GM12892 (cell line): ENCODE results near the gene USP33.
"Not testable (repeated sequence)": the region's sequence is repeated elsewhere in the genome, so short reads cannot be mapped to it uniquely, and the experiment has no call there.

Source experiments
- DNase-seq: peaks from one replicate; pipeline ENCODE4 v3.0.0; 2011; ENCODE audit not compliant: insufficient read length
- FAIRE-seq: peaks from 2 replicates; lab custom pipeline; 2011; peaks lifted over from hg19 to GRCh38; lab: Jason Lieb, UNC
- POLR2A ChIP-seq: IDR thresholded peaks from 2 replicates; pipeline ENCODE4 v1.6.1; 2011; ENCODE audit warnings: low read depth, low read length, control low read depth
- POLR2AphosphoS5 ChIP-seq: IDR thresholded peaks from 2 replicates; pipeline ENCODE4 v1.6.1; 2011; ENCODE audit warnings: low read depth, low read length, control low read depth
- TAF1 ChIP-seq: IDR thresholded peaks from 2 replicates; pipeline ENCODE4 v1.6.1; 2011; ENCODE audit warnings: low read depth, mild to moderate bottlenecking, control low read depth, low read length, borderline replicate concordance

USP33 gene

DNA sequence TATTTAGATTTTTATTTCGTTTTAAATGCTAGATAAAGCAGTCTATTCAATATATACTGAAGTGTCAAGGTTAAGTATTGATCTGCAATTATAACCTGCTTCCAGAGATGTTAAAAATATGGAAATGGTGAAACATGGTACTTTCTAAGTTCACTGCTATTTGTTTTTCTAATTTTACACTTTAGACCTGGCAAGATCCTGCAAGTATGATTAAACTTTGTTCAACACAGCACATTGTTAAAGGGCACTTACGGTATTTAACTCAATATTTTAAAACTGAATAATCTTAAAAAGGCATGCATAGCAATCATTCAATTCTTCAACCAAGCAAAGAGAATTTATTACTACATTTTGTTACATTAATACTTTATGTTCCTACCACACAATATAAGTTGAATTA lies 41.5 kb downstream of the USP33 start:
- FAIRE-seq (no peak), DNase-seq (no peak)
- TF ChIP-seq POLR2AphosphoS5 (no peak), TAF1 (no peak), POLR2A (no peak)

DNA sequence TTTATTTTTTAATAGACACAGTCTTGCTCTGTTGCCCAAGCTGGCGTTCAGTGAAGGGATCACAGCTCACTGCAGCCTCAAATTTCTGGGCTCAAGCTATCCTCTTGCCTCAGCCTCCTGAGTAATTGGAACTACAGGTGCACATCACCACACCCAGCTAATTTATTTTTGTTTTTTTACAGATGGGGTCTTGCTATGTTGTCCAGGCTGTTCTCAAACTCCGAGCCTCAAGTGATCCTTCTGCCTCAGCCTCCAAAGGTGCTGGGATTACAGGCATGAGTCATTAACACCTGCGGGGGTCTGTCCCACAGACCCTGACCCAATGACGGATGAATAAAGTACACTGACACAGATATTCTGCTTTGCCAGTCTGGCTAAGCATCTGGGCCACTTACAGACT lies 43.6 kb downstream of the USP33 start:
- no peak for FAIRE-seq
- TF ChIP-seq POLR2AphosphoS5 (no peak), TAF1 (no peak), POLR2A (no peak)
- no peak for DNase-seq

DNA sequence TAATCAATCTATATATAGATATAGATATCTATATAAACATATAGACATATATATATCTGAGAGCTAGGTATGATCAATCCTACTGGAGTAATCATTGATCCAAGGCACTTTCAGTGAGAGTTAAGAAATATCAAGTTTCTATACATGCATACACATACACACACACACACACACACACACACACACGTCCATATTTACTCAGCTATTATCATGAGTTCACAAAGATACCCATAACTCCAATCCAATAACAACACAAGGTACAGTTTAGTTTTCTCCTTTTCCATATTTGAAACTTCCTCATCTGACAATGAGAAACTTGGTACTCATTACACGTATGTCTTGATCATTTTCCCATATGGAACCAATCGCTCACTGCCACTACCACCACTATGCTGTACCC lies 49.9 kb downstream of the USP33 start:
- no peak for DNase-seq
- TF ChIP-seq POLR2AphosphoS5 (no peak), TAF1 (no peak), POLR2A (no peak)
- peak; percentile 54 for FAIRE-seq

DNA sequence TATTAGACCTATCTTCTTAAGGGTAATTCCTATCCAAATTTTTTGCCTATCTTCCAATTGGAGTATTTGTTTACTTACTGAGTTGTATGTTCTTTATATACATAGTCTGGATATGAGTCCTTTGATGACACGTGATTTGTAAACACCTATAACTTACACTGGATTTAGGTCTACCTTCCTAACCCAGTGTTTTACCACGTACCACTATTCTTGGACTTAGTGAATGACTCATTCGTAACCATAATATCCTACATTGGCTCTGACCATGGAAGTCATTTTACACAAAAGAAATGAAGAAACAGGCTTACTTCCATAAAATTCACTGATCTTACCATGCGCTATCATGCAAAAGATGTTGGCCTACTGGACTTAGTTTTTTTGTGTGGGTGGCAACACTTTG lies 53.3 kb downstream of the USP33 start:
- no peak for FAIRE-seq

DNA sequence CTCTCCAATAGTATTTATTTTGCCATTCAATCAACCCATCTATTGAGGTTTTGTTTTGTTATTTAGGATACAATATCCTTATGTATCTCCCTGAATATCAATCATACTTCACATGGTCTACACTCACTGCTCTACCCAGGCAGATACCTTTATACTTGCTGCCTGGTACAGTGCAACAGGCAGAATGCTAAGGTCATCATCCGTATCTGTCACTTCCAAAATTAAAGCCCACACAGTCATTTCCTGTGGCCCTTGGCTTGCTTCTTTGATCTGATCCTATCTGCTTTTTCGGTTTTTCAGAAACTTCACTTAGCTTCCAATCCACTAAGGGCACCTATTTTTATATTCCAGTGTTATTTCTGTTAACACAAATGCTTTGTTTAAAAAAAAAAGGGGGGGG lies 54.9 kb downstream of the USP33 start:
- FAIRE-seq (no peak), DNase-seq (no peak)
- TF ChIP-seq POLR2AphosphoS5 (no peak), TAF1 (no peak), POLR2A (no peak)

More for the DNA sequence above, 53.3 kb downstream of the USP33 start:
- no peak for DNase-seq
- TF ChIP-seq POLR2AphosphoS5: no peak
- no peak for TF ChIP-seq TAF1
- TF ChIP-seq POLR2A: no peak

DNA sequence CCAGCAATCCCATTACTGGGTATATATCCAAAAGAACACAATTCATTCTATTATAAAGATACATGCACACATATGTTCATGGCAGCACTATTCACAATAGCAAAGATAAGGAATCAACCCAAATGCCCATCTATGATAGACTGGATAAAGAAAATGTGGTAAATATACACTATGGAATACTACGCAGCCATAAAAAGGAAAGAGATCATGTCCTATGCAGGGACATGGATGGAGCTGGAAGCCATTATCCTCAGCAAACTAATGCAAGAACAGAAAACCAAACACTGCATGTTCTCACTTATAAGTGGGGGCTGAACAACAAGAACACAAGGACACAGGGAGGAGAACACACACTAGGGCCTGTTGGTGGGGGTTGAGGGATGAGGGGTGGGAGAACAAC lies 60.0 kb downstream of the USP33 start:
- DNase-seq, FAIRE-seq: not testable (repeated sequence)

DNA sequence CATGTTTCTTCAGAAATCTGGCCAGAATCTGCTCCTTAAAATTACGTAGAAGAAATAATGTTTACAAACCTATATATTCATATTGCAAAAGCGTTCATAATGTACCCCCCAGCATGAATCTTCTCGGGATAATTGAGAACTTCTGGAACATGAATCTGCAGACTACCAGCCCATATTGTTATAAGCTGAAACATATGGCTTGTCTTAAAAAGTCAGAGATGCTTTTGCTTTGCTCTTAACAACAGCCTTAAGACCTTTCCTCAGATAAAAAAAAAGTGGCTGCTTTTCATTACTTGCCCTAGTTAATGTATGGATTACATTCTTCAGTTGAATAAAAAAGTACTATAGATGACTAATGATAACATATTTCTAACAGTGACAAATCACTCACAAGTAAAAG lies 62.2 kb downstream of the USP33 start:
- no peak for FAIRE-seq
- DNase-seq: no peak
- no peak for TF ChIP-seq POLR2A
- TF ChIP-seq POLR2AphosphoS5: no peak
- no peak for TF ChIP-seq TAF1

DNA sequence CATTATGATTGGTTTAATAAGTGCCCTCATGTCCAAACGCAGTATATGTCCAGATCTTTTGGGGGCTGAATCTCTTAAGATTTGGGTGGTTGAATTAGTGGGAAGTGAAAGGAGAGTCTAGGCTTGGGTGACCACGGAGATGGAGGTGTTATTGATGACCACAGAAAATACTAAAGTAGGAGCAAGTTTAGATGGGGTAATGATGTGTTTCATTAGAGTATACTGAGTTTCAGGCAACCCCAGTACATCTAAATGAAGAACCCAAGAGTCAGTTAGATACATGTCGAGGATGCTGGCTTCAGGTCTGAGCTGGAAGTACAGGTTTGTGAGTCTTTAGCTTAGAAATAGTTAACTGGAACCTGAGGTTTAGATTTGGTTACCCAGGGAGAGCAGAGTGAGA lies 70.7 kb downstream of the USP33 start:
- FAIRE-seq: no peak
- no peak for DNase-seq
- TF ChIP-seq POLR2AphosphoS5: no peak

DNA sequence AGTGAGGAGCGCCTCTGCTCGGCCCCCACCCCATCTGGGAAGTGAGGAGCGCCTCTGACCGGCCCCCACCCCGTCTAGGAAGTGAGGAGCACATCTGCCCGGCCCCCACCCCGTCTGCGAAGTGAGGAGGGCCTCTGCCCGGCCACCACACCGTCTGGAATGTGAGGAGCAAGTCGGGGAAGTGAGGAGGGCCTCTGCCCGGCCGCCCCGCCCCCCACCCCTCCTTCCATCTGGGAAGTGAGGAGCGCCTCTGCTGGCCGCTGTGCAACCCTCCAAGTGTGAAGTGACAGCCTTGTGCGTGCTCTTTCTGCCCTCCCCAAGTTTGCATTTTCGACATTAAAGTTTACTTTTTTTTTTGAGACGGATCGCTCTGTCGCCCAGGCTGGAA lies 72.1 kb downstream of the USP33 start:
- DNase-seq: no peak
- TF ChIP-seq POLR2A (no peak), POLR2AphosphoS5 (no peak), TAF1 (no peak)
- FAIRE-seq: no peak

DNA sequence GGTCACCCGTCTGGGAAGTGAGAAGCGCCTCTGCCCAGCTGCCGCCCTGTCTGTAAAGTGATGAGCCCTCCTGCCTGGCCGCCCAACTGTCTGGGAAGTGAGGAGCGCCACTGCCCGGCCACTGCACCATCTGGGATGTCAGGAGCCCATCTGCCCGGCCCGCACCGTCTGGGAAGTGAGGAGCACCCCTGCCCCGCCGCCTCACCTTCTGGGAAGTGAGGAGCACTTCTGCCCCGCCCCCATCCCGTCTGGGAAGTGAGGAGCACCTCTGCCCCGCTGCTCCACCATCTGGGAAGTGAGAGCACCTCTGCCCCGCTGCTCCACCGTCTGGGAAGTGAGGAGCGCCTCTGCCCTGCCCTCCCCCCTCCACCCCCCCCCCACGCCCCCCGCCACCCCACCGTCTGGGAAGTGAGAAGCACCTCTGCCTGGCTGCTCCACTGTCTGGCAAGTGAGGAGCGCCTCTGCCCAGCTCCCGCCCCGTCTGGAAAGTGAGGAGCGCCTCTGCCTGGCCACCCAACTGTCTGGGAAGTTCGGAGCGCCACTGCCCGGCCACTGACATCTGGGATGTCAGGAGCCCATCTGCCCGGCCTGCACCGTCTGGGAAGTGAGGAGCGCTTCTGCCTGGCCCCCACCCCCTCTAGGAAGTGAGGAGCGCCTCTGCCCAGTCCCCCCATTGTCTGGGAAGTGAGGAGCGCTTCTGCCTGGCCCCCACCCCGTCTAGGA lies 72.7 kb downstream of the USP33 start:
- DNase-seq (no peak), FAIRE-seq (no peak)
- TF ChIP-seq POLR2A: no peak
- TF ChIP-seq TAF1: no peak
- TF ChIP-seq POLR2AphosphoS5: no peak

DNA sequence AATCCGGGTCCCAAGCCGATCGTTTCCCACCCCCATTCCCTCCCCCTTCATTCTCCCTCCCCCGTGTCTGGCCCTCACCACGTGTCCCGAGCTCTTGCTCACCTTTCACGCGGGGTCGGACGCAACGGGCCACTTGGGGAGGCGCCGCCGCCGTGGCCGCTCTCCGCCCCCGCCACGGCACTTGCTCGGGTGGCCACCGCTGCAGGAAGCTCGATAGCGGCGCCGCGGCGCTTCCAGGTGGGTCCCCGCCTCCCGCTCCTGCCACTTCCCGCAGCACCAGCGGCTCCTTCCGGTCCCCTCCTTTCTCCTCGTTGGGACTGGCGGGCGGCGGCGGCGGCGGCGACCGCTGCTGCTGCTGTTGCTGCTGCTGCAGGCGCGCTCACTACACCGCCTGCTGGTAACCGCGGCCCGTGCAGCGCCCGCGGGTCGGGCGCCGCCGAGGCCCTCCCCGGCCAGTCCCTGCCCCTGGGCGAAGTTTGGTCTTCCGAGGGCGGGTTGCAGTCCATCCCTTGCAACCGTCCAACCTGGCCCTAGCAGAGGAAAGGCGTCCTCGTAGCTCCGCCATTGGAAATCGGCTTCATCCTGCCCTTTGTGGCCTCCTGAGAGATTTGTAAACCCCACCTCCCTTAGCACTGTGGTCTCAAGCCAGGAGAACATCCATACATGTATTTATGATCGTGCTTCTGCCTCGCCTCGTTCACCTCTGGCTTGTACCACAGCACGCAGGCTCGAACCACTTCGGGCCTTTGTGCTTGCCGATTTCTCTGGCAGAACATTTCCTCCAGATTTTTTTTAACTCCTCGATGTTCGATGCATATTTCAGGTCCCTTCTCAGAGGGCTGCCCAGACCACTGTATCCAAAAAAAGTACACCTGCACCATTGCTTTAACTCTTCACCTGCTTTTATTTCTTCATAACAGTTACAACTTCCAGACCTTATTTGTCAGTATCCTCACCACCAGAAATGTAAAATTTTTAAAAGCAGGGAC lies 76.2 kb downstream of the USP33 start:
- peak; percentile 64 for DNase-seq
- FAIRE-seq: no peak
- TF ChIP-seq TAF1 (peak; percentile 33; the same call in 1 of the 2 replicates), POLR2AphosphoS5 (peak; percentile 65; the same call in 1 of the 2 replicates), POLR2A (peak; percentile 70; the same call in 1 of the 2 replicates)

DNA sequence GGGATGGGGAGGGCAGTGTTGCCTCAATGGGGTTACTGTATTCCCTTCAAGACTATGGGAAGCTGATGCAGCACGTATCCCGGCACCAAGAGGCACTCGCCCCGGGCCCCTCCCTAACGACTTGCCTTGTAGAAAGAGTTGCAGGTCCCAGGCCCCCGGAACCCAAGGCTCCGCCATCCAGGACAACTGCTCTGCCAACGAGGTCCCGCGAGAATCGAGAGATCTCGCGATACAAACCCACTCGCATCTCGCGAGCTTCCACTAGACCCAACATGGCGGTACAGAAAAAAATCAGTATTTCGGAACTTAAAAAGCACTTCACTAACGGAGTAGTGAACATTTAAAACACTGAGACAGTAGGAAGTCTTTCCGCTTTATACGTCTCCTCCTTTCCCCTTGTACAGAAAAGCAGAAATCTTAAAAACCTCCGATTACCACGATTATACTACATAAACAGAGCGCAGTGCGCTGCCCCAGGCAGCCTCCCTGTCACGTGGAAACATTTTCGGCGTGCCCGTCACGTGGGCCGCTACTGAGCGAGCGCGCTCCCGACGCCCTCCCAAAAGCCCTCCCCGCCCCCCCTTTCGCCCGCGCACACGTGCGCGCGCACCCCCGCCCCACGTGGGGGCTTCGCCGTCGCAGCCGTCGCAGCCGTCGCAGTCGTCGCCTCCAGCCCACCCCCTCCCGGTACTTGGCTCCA lies 77.0 kb downstream of the USP33 start, which contains the start of gene ZZZ3:
Gene ZZZ3 (minus strand): TSS at position 199 of the 700 bp plus-strand sequence. CDS start 49,304 bp downstream, outside the sequence.
- peak; percentile 74 for DNase-seq
- peak; percentile 94 for FAIRE-seq
- TF ChIP-seq POLR2A: peak; percentile 81
- peak; percentile 85 for TF ChIP-seq TAF1
- peak; percentile 54 for TF ChIP-seq POLR2AphosphoS5
